Measurements from ENCODE around the gene GTPBP1.

GTPBP1 gene

GRCh38 chr22:38733724-38734381 is 28.1 kb downstream of the GTPBP1 start:
- Histone ChIP-seq H3K4me3 (ENCODE audit: low read length in 2 of 2) (peak overlapping the region in 1 of 2 donors; percentile 8), H3K36me3 (ENCODE audit: control insufficient read depth in 2 of 2, insufficient read depth in 2 of 2, low read length in 2 of 2) (peaks cover 60 to 64% of the 10 kb centered on the region in 2 donors), H3K27me3 (ENCODE audit: control insufficient read depth in 1 of 2, insufficient read depth in 2 of 2, low read length in 2 of 2) (no peaks in the 10 kb centered on the region), H3K9me3 (ENCODE audit: control insufficient read depth in 2 of 2, low read length in 2 of 2) (no peaks in the 10 kb centered on the region), H3K4me1 (ENCODE audit: control insufficient read depth, insufficient read depth, low read length) (peaks cover 43% of the 10 kb centered on the region), H3K27ac (ENCODE audit: low read length) (peak overlapping the region; percentile 87), H3K9ac (ENCODE audit: low read length in 2 of 2) (peak overlapping the region; percentile 26 to 58)

GRCh38 chr22:38734421-38735100 is 28.8 kb downstream of the GTPBP1 start:
- Histone ChIP-seq H3K9ac (ENCODE audit: low read length in 2 of 2) (peak overlapping the region; percentile 26 to 58), H3K4me1 (ENCODE audit: control insufficient read depth, insufficient read depth, low read length) (peaks cover 41% of the 10 kb centered on the region), H3K27ac (ENCODE audit: low read length) (peak overlapping the region; percentile 87), H3K36me3 (ENCODE audit: control insufficient read depth in 2 of 2, insufficient read depth in 2 of 2, low read length in 2 of 2) (peaks cover 64 to 67% of the 10 kb centered on the region in 2 donors), H3K27me3 (ENCODE audit: control insufficient read depth in 1 of 2, insufficient read depth in 2 of 2, low read length in 2 of 2) (no peaks in the 10 kb centered on the region), H3K4me3 (ENCODE audit: low read length in 2 of 2) (peak overlapping the region in 1 of 2 donors; percentile 8), H3K9me3 (ENCODE audit: control insufficient read depth in 2 of 2, low read length in 2 of 2) (no peaks in the 10 kb centered on the region)

GRCh38 chr22:38735126-38735464 is 29.4 kb downstream of the GTPBP1 start:
- no peak overlapping the region for H3K9ac ChIP-seq (ENCODE audit: low read length in 2 of 2)
- no peaks in the 10 kb centered on the region for H3K9me3 ChIP-seq (ENCODE audit: control insufficient read depth in 2 of 2, low read length in 2 of 2)
- H3K27ac ChIP-seq (ENCODE audit: low read length), result peak overlapping the region; percentile 87
- H3K36me3 ChIP-seq (ENCODE audit: control insufficient read depth in 2 of 2, insufficient read depth in 2 of 2, low read length in 2 of 2), result peaks cover 64 to 67% of the 10 kb centered on the region in 2 donors
- H3K27me3 ChIP-seq (ENCODE audit: control insufficient read depth in 1 of 2, insufficient read depth in 2 of 2, low read length in 2 of 2), result no peaks in the 10 kb centered on the region
- peaks cover 41% of the 10 kb centered on the region for H3K4me1 ChIP-seq (ENCODE audit: control insufficient read depth, insufficient read depth, low read length)
- no peak overlapping the region for H3K4me3 ChIP-seq (ENCODE audit: low read length in 2 of 2)

GRCh38 chr22:38735465-38736256 is 29.9 kb downstream of the GTPBP1 start:
- H3K4me1 ChIP-seq (ENCODE audit: control insufficient read depth, insufficient read depth, low read length), result peaks cover 41% of the 10 kb centered on the region
- H3K27ac ChIP-seq (ENCODE audit: low read length), result peak overlapping the region; percentile 87
- H3K9ac ChIP-seq (ENCODE audit: low read length in 2 of 2), result no peak overlapping the region
- no peak overlapping the region for H3K4me3 ChIP-seq (ENCODE audit: low read length in 2 of 2)
- H3K27me3 ChIP-seq (ENCODE audit: control insufficient read depth in 1 of 2, insufficient read depth in 2 of 2, low read length in 2 of 2), result no peaks in the 10 kb centered on the region
- H3K9me3 ChIP-seq (ENCODE audit: control insufficient read depth in 2 of 2, low read length in 2 of 2), result no peaks in the 10 kb centered on the region
- H3K36me3 ChIP-seq (ENCODE audit: control insufficient read depth in 2 of 2, insufficient read depth in 2 of 2, low read length in 2 of 2), result peaks cover 63 to 64% of the 10 kb centered on the region in 2 donors

- peaks cover 62 to 66% of the 10 kb centered on the region in 2 donors for H3K36me3 ChIP-seq (ENCODE audit: control insufficient read depth in 2 of 2, insufficient read depth in 2 of 2, low read length in 2 of 2)
- H3K9me3 ChIP-seq (ENCODE audit: control insufficient read depth in 2 of 2, low read length in 2 of 2), result no peaks in the 10 kb centered on the region
- no peaks in the 10 kb centered on the region for H3K27me3 ChIP-seq (ENCODE audit: control insufficient read depth in 1 of 2, insufficient read depth in 2 of 2, low read length in 2 of 2)
- no peak overlapping the region for H3K9ac ChIP-seq (ENCODE audit: low read length in 2 of 2)
- peak overlapping the region; percentile 87 for H3K27ac ChIP-seq (ENCODE audit: low read length)
- no peak overlapping the region for H3K4me3 ChIP-seq (ENCODE audit: low read length in 2 of 2)
- H3K4me1 ChIP-seq (ENCODE audit: control insufficient read depth, insufficient read depth, low read length), result peaks cover 41% of the 10 kb centered on the region
These were observed 30.5 kb downstream of the GTPBP1 start for GRCh38 chr22:38736257-38736570.

GRCh38 chr22:38737302-38738060 is 31.7 kb downstream of the GTPBP1 start:
- H3K9ac ChIP-seq (ENCODE audit: low read length in 2 of 2), result no peak overlapping the region
- H3K4me1 ChIP-seq (ENCODE audit: control insufficient read depth, insufficient read depth, low read length), result peaks cover 29% of the 10 kb centered on the region
- H3K9me3 ChIP-seq (ENCODE audit: control insufficient read depth in 2 of 2, low read length in 2 of 2), result no peaks in the 10 kb centered on the region
- H3K4me3 ChIP-seq (ENCODE audit: low read length in 2 of 2), result no peak overlapping the region
- no peaks in the 10 kb centered on the region for H3K27me3 ChIP-seq (ENCODE audit: control insufficient read depth in 1 of 2, insufficient read depth in 2 of 2, low read length in 2 of 2)
- peaks cover 71 to 73% of the 10 kb centered on the region in 2 donors for H3K36me3 ChIP-seq (ENCODE audit: control insufficient read depth in 2 of 2, insufficient read depth in 2 of 2, low read length in 2 of 2)
- no peak overlapping the region for H3K27ac ChIP-seq (ENCODE audit: low read length)

- peak overlapping the region in 1 of 2 donors; percentile 13 for H3K9ac ChIP-seq (ENCODE audit: low read length in 2 of 2)
- peaks cover 79 to 81% of the 10 kb centered on the region in 2 donors for H3K36me3 ChIP-seq (ENCODE audit: control insufficient read depth in 2 of 2, insufficient read depth in 2 of 2, low read length in 2 of 2)
- H3K9me3 ChIP-seq (ENCODE audit: control insufficient read depth in 2 of 2, low read length in 2 of 2), result no peaks in the 10 kb centered on the region
- H3K4me1 ChIP-seq (ENCODE audit: control insufficient read depth, insufficient read depth, low read length), result peaks cover 18% of the 10 kb centered on the region
- peak overlapping the region; percentile 24 for H3K27ac ChIP-seq (ENCODE audit: low read length)
- no peaks in the 10 kb centered on the region for H3K27me3 ChIP-seq (ENCODE audit: control insufficient read depth in 1 of 2, insufficient read depth in 2 of 2, low read length in 2 of 2)
- H3K4me3 ChIP-seq (ENCODE audit: low read length in 2 of 2), result no peak overlapping the region
These were observed 32.8 kb downstream of the GTPBP1 start for GRCh38 chr22:38738475-38739070.

- H3K4me3 ChIP-seq (ENCODE audit: low read length in 2 of 2), result no peak overlapping the region
- H3K4me1 ChIP-seq (ENCODE audit: control insufficient read depth, insufficient read depth, low read length), result peaks cover 9% of the 10 kb centered on the region
- H3K9me3 ChIP-seq (ENCODE audit: control insufficient read depth in 2 of 2, low read length in 2 of 2), result no peaks in the 10 kb centered on the region
- peaks cover 80 to 82% of the 10 kb centered on the region in 2 donors for H3K36me3 ChIP-seq (ENCODE audit: control insufficient read depth in 2 of 2, insufficient read depth in 2 of 2, low read length in 2 of 2)
- no peak overlapping the region for H3K27ac ChIP-seq (ENCODE audit: low read length)
- H3K27me3 ChIP-seq (ENCODE audit: control insufficient read depth in 1 of 2, insufficient read depth in 2 of 2, low read length in 2 of 2), result no peaks in the 10 kb centered on the region
- no peak overlapping the region for H3K9ac ChIP-seq (ENCODE audit: low read length in 2 of 2)
These were observed 33.7 kb downstream of the GTPBP1 start for GRCh38 chr22:38739300-38740055.

GRCh38 chr22:38740116-38740723 is 34.5 kb downstream of the GTPBP1 start:
- Histone ChIP-seq H3K36me3 (ENCODE audit: control insufficient read depth in 2 of 2, insufficient read depth in 2 of 2, low read length in 2 of 2) (peaks cover 81 to 87% of the 10 kb centered on the region in 2 donors), H3K9ac (ENCODE audit: low read length in 2 of 2) (no peak overlapping the region)

More at GRCh38 chr22:38740116-38740723, 34.5 kb downstream of the GTPBP1 start:
- H3K9me3 ChIP-seq (ENCODE audit: control insufficient read depth in 2 of 2, low read length in 2 of 2), result no peaks in the 10 kb centered on the region
- no peaks in the 10 kb centered on the region for H3K27me3 ChIP-seq (ENCODE audit: control insufficient read depth in 1 of 2, insufficient read depth in 2 of 2, low read length in 2 of 2)
- no peak overlapping the region for H3K4me3 ChIP-seq (ENCODE audit: low read length in 2 of 2)
- H3K4me1 ChIP-seq (ENCODE audit: control insufficient read depth, insufficient read depth, low read length), result peaks cover 2% of the 10 kb centered on the region
- H3K27ac ChIP-seq (ENCODE audit: low read length), result no peak overlapping the region
